HG03097 (cell line): ENCODE data around the gene PIWIL4.

Experiments used
- ATAC-seq: cut with Tn5 transposase; IDR thresholded peaks from one replicate; pipeline ENCODE4 v1.9.1; 2021; ENCODE audit not compliant: unreplicated experiment, low FRiP score

Gene PIWIL4

DNA sequence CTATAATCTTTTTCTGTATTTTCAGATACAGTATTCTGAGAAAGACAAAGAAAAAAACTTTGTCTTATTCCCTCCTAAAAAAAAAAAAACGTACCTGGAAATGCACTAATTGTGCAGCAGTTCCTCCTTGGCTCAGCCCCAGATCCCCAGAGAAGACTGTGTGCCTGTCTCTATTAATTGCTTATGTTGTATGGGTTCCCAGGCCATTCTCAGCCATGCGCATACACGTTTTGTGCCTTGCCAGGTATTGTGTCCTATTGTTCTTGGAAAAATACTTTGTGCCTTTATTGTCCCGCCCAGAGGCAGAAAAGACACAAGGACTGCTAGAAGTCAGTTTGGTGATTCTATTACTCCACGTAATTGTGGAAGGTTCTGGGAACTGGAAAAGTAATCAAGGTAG, 91.2 kb downstream of the PIWIL4 start:
- no peak for ATAC-seq

DNA sequence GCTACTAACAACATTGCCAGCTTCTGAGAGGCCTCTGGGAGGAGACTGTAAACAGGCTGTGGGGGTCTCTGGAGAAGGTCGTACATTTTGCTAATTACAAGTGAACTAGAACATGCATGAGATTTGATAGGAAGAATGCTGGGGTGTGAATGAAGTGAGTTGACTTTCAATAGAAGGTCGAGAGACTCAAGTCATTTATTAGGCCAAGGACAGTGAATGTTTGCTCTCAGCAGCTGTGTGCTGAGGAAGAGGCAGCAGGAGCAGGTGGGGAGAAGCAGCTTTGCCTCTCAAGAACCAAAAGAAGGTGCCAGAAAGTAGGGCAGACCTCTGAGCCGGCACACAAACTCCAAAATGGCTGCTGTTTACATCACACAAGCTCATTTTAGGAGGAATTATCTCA, 91.7 kb downstream of the PIWIL4 start:
- ATAC-seq: no peak

DNA sequence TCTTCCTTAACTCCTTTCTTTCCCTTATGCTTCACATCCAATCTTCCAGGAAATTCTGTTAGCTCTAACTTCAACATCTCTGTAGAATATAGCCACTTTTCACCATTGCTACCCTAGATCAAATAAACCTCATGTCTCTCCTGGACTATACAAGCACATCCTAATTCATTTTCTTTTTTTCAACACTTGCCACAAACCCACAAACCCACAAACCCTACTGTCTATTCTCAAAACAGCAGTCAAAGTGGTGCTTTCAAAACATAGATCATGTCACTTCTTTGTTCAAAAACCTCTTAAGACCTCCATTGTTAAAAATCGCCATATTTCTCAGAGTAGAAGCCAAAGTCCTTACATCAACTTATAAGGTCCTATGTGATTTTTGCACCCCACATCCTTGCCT, 94.3 kb downstream of the PIWIL4 start:
- ATAC-seq: no peak

DNA sequence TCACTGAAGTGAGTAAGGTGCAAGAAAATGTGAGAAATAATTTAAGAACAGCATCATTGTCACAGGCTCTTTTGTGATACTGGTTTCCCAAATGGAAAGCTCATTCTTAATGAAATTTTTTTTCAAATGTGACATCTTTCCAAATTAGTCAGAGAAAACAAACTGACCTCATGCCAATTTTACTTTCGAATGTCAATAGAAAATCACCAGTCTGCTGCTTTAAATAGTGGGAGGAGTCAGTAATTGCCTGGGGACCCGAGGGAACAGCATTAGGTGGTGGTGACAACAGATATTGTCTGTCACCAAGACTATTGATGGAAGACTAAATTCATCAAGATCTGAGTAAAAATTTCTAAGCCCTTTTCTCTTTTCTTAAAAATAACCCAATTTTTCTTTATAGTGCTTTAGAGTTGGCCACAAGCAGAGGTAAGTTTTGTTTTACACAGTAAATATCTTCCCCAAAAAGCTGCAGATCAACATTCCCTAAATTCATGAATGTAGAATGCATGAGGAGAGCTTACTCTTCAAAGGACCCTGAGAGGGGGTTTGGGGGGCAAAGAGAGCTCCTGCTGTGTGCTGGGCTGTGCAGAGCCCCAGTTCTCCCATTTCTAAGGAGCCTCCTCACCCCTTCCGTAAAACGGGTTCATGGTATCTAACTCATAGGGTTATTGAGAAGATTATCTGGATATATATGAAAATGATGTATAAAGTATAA, 95.1 kb downstream of the PIWIL4 start:
- ATAC-seq: no peak

DNA sequence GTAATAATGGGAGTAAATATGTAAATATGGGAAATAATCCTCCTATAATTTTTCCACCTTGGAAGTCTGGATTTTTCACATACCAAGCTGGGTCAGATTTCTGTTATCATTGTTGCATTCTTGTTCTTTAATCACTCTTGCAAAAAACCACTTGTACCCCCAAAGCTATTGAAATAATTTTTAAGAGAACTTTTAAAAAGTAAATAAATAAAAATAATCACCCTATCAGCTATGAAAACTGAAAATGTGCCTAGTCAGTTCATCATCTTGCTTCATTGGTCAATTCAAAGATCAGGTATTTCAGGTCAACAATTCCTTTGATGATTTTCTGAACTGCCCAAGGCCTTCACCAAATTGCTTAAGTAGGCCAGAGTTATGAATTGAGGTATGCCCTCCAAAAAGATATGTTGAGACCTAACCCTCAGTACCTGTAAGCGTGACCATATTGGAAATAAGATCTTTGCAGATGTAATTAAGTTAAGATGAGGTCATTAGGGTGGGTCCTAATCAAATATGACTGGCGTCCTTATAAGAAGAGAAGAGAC, 95.8 kb downstream of the PIWIL4 start:
- no peak for ATAC-seq

DNA sequence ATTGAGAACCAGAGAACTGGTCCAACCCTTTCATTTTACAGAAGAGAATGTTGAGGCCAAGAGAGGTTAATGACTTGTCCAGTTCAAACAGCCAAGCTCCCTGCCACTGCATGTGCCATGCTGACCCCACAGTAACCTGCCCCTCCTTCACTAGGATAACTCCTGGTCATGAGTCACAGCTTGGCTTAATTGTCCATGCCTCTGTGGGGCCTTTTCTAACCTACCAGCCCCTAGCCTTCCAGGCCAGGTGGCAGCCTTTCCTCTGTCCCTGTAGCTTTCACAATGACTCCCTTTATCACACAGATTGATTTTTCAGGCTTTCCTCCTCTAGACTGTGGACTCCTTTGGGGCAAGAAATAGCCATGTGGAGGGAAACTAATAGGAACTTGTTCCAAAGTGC, 97.2 kb downstream of the PIWIL4 start:
- no peak for ATAC-seq

DNA sequence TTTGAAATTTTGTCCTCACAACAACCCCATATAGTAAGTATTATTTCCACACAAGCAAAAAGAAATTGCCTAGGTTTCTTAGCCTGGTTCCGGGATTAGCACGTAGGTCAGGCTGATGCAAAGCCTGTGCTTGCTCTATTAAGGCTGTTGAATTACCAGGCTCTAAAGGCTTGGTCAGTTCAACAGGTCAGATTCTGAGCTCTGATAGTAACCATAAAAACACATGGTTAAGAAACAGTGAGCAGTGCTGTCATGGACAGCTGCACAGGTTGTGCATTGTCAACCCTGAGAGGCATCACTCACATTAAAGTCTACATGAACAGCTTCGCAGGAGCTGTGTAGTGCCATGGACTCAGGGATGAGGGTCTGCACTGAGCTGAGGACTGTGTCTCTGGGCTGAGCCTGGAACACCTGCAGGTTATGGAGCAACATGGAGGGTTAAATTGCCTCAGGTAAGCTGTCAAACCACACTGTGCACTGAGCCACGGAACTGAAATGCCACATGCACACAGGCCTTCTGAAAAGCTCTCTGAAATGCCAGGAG, 98.0 kb downstream of the PIWIL4 start:
- ATAC-seq: no peak

DNA sequence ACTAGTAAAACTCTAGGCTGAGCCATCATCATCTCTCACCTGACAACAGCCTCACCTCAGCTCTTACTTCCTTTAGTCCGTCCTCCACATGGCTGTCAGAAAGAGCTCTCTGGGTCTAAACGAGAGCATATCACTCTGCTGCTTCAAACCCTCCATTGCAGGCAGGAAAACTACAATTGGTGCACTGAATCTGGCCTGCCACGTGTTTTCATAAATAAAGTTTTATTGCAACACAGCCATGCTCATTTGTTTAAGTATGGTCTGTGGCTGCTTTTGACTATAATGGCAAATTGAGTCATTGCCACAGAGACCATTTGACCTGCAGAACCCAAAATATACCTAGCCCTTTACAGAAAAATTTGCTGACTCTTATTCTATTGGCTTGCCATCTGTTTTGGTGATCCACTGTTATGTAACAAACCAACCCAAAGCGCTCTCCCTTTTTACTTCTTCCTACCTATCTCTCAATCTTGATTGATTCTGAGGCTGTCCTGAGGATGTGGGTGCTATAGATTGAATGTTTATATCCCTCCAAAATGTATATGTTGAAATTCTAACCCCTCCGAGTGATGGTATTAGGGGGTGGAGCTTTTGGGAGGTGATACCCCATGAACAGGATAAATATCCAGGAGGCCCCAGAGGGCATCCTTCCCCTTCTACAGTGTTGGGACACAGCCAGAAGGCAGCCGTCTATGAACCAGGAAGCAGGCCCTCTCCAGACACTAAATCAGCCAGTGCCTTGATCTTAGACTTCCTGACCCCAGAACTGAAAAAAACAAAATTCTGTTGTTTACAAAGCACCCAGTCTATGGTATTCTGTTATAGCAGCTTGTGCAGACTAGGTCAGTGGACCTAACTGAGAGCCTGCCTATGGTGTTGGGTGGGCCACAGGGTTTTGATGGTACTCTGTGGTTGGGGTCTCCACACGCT, 99.9 kb downstream of the PIWIL4 start:
- ATAC-seq: no peak

DNA sequence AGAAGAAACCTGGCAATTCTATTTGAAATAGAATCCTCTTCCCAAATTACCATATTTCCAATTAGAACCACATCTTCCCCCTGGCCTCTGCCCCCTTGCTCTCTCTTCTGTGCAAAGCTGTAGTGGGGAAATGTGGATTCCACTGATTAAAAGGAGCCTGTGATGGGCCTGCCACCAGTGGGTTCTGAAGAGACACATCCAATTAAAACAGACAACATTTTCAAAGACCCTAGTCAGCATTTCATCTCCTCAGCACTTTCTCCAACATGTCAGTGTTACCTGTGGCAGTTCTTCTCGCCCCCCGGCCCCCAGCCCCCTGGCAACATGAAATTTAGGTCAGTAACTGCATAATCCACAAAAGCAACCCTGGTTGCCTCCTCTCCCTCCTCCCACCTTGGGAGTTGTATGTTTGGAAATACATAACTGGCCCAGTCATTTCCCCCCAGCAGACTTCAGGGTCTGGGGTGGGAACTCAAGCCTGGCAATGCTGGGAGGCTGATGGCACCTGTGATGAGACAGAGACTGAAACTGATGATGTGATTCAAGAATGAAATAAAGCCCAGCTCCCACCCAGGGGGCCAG, 101.1 kb downstream of the PIWIL4 start:
- no peak for ATAC-seq

DNA sequence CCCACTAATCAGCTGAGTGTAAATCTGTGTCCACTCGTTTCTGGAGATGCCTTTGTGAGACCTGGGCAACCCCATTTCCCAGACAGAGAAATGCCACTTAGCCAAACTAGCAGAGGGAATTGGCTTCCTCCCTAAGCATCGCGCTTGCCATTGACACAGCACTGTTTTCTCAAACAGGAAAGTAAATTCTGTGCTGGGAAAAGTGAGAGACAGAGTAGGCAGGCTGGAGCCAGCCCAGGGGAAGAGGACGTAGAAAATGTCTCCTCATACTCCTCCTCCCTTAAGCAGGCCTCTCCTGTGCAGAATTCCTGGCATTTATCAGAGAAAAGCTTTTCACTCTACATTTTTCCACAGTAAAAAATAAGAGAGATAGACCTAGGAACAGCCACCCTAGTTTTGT, 101.9 kb downstream of the PIWIL4 start:
- ATAC-seq: no peak
